ENCODE measurements around the gene MLH1. TPM values are rescaled to one million over a fixed set of nuclear protein-coding genes. Genes with fewer than 3 reads are reported as not detected.
"Not testable (repeated sequence)": the region's sequence is repeated elsewhere in the genome, so short reads cannot be mapped to it uniquely, and the experiment has no call there.

Gene MLH1
- total RNA-seq, 1 donor from 2014 or later, result 42.1 TPM

DNA sequence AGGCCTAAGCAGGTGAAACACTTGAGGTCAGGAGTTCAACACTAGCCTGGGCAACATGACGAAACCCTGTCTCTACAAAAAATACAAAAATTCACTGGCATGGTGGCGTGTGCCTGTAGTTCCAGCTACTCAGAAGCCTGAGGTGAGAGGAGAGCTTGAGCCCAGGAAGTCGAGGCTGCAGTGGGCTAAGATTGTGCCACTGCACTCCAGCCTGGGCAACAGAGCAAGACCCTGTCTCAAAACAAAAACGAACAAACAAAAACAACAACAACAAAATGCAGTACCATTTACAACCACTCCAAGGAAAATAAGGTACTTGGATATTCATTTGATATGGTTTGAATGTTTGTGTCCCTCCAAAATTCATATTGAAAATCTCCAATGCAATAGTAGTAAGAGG is 32.8 kb upstream of the MLH1 start:
- Histone ChIP-seq H3K27me3 (ENCODE audit: control insufficient read depth, insufficient read depth, low read length) (no peaks in the 10 kb centered on the region), H3K4me3 (ENCODE audit: low read depth, low read length) (no peak overlapping the region), H3K36me3 (ENCODE audit: control insufficient read depth, insufficient read depth, low read length) (no peaks in the 10 kb centered on the region)
- TF ChIP-seq, protein P1, sequence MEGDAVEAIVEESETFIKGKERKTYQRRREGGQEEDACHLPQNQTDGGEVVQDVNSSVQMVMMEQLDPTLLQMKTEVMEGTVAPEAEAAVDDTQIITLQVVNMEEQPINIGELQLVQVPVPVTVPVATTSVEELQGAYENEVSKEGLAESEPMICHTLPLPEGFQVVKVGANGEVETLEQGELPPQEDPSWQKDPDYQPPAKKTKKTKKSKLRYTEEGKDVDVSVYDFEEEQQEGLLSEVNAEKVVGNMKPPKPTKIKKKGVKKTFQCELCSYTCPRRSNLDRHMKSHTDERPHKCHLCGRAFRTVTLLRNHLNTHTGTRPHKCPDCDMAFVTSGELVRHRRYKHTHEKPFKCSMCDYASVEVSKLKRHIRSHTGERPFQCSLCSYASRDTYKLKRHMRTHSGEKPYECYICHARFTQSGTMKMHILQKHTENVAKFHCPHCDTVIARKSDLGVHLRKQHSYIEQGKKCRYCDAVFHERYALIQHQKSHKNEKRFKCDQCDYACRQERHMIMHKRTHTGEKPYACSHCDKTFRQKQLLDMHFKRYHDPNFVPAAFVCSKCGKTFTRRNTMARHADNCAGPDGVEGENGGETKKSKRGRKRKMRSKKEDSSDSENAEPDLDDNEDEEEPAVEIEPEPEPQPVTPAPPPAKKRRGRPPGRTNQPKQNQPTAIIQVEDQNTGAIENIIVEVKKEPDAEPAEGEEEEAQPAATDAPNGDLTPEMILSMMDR (IDR thresholded peaks at IDR 0.05; ENCODE audit: insufficient read depth, low read length, poor library complexity, severe bottlenecking), result no peak
- no peak for DNase-seq (ENCODE audit: low read depth)

DNA sequence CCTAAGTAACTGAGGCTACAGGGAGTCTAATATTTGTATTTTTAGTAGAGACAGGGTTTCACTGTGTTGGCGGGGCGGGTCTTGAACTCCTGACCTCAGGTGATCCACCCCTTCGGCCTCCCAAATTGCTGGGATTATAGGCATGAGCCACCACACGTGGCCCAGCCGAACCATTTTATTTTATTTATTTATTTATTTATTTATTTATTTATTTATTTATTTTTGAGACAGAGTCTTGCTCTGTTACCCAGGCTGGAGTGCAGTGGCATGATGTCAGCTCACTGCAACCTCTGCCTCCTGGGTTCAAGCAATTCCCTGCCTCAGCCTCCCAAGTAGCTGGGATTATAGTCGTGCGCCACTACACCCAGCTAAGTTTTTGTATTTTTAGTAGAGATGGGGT is 30.3 kb upstream of the MLH1 start:
- H3K36me3 ChIP-seq (ENCODE audit: control insufficient read depth, insufficient read depth, low read length); DNase-seq (ENCODE audit: low read depth); H3K4me3 ChIP-seq (ENCODE audit: low read depth, low read length); H3K27me3 ChIP-seq (ENCODE audit: control insufficient read depth, insufficient read depth, low read length): not testable (repeated sequence)

DNA sequence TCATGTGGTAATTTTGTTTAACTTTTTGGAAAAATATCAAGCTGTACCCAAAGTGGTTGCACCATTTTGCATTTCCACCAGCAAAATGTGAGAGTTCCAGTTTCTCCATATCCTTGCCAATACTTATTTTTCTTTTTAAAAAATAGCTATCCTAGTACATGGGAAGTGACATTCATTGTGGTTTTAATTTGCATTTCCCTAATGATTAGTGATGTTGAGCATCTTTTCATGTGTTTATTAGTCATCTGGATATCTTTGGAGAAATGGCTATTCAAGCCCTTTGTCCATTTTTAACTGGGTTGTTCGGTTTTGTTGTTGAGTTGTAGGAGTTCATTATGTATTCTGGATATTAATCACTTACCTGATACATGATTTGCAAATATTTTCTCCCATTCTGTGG is 29.0 kb upstream of the MLH1 start:
- no peak for DNase-seq (ENCODE audit: low read depth)
- no peaks in the 10 kb centered on the region for H3K27me3 ChIP-seq (ENCODE audit: control insufficient read depth, insufficient read depth, low read length)
- H3K4me3 ChIP-seq (ENCODE audit: low read depth, low read length), result no peak overlapping the region
- no peaks in the 10 kb centered on the region for H3K36me3 ChIP-seq (ENCODE audit: control insufficient read depth, insufficient read depth, low read length)
- TF ChIP-seq, protein P1 (IDR thresholded peaks at IDR 0.05; ENCODE audit: insufficient read depth, low read length, poor library complexity, severe bottlenecking), result no peak

DNA sequence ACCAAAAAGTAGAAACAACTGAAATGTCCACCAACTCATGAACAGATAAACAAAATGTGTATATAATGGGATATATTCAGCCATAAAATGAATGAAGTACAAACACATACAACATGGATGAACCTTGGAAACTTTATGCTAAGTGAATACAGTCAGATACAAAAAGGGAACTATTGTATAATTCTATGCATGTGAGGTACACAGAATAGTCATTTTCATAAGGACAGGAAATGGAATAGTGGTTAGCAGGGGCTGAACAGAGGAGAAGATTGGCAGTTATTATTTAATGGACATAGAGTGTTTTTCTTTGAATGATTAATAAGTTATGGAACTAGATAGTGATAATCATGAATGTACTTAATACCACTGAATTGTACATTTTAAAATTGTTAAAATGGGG is 28.5 kb upstream of the MLH1 start:
- Histone ChIP-seq H3K36me3 (ENCODE audit: control insufficient read depth, insufficient read depth, low read length) (no peaks in the 10 kb centered on the region), H3K27me3 (ENCODE audit: control insufficient read depth, insufficient read depth, low read length) (no peaks in the 10 kb centered on the region), H3K4me3 (ENCODE audit: low read depth, low read length) (no peak overlapping the region)
- no peak for DNase-seq (ENCODE audit: low read depth)
- TF ChIP-seq, protein P1 (IDR thresholded peaks at IDR 0.05; ENCODE audit: insufficient read depth, low read length, poor library complexity, severe bottlenecking), result no peak

DNA sequence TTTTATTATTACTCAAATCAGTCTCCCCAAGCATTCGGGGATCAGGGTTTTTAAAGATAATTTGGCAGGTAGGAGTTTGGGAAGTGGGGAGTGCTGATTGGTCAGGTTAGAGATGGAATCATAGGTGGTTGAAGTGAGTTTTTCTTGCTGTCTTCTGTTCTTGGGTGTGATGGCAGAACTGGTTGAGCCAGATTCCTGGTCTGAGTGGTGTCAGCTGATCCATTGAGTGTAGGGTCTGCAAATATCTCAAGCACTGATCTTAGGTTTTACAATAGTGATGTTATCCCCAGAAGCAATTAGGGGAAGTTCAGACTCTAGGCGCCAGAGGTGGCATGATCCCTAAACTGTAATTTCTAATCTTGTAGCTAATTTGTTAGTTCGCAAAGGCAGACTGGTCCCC is 27.9 kb upstream of the MLH1 start:
- TF ChIP-seq, protein P1 (IDR thresholded peaks at IDR 0.05; ENCODE audit: insufficient read depth, low read length, poor library complexity, severe bottlenecking), result no peak
- no peaks in the 10 kb centered on the region for H3K36me3 ChIP-seq (ENCODE audit: control insufficient read depth, insufficient read depth, low read length)
- no peak overlapping the region for H3K4me3 ChIP-seq (ENCODE audit: low read depth, low read length)
- H3K27me3 ChIP-seq (ENCODE audit: control insufficient read depth, insufficient read depth, low read length), result no peaks in the 10 kb centered on the region
- DNase-seq (ENCODE audit: low read depth), result no peak

DNA sequence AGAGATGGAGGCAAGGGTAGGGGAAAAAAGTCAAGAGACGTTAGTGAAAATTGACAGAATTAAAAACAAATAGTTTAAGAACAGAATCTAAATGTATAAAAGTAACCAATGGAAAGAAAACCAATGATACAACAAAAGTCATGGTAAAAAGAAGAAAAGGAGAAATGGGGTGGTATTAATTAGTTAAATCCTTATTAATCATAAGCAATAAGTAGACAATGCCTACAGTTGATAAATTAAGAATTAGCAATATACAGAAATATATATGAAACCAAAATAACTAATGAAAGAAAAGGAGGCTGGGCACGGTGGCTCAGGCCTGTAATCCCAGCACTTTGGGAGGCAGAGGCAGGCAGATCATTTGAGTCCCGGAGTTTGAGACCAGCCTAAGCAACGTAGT is 24.2 kb upstream of the MLH1 start:
- DNase-seq (ENCODE audit: low read depth), result no peak
- TF ChIP-seq, protein P1 (IDR thresholded peaks at IDR 0.05; ENCODE audit: insufficient read depth, low read length, poor library complexity, severe bottlenecking), result no peak
- no peaks in the 10 kb centered on the region for H3K36me3 ChIP-seq (ENCODE audit: control insufficient read depth, insufficient read depth, low read length)

More for the DNA sequence above, 24.2 kb upstream of the MLH1 start:
- H3K4me3 ChIP-seq (ENCODE audit: low read depth, low read length), result no peak overlapping the region
- no peaks in the 10 kb centered on the region for H3K27me3 ChIP-seq (ENCODE audit: control insufficient read depth, insufficient read depth, low read length)

Measured in kidney epithelial cell (primary cell).